IPS DF 6.9 (cell line): ENCODE data around the gene THAP2.

Experiments
- DNase-seq: peaks from one replicate; pipeline ENCODE4 v3.0.0-alpha.2; 2013; ENCODE audit warnings: low read depth, low spot score
- H3K27ac ChIP-seq: one replicate; pipeline ENCODE4 v1.5.1; 2013; ENCODE audit warnings: low read length, control low read depth
- H3K27me3 ChIP-seq: 2 replicates; pipeline ENCODE4 v1.6.1; 2013; ENCODE audit warnings: mild to moderate bottlenecking, low read length; ENCODE audit not compliant: control insufficient read depth, insufficient read depth
- H3K36me3 ChIP-seq: 2 replicates; pipeline ENCODE4 v1.6.1; 2013; ENCODE audit warnings: low read length; ENCODE audit not compliant: control insufficient read depth, insufficient read depth
- H3K4me1 ChIP-seq: 2 replicates; pipeline ENCODE4 v1.6.1; 2013; ENCODE audit warnings: low read length; ENCODE audit not compliant: control insufficient read depth, insufficient read depth
- H3K4me3 ChIP-seq: 2 replicates; pipeline ENCODE4 v1.5.1; 2013; ENCODE audit warnings: mild to moderate bottlenecking, low read length
- H3K9me3 ChIP-seq: 2 replicates; pipeline ENCODE4 v1.6.1; 2013; ENCODE audit warnings: low read length, inconsistent platforms; ENCODE audit not compliant: control insufficient read depth, insufficient read depth
- WGBS: extraction: QIAGEN DNeasy Blood & Tissue Kit; methylation state at CpG from one replicate; pipeline ENCODE4 v1.1.7; 2013; ENCODE audit warnings: mixed read lengths, missing lambda C conversion rate; ENCODE audit not compliant: insufficient read length, insufficient coverage; 5-methylcytosine and 5-hydroxymethylcytosine counted together

Gene THAP2

GRCh38 chr12:71641390-71641789, 22.7 kb upstream of the THAP2 start:
- Histone ChIP-seq H3K4me1 (no peaks in the 10 kb centered on the region), H3K36me3 (peaks cover 3% of the 10 kb centered on the region), H3K27me3 (no peaks in the 10 kb centered on the region), H3K27ac (no peak overlapping the region), H3K4me3 (no peak overlapping the region), H3K9me3 (no peaks in the 10 kb centered on the region)
- DNase-seq, result no peak
- WGBS, result no CpG with 5 or more reads among the region's 2 CpGs

- Histone ChIP-seq H3K27me3 (no peaks in the 10 kb centered on the region), H3K27ac (no peak overlapping the region), H3K4me1 (no peaks in the 10 kb centered on the region), H3K4me3 (no peak overlapping the region), H3K36me3 (peaks cover 3% of the 10 kb centered on the region), H3K9me3 (no peaks in the 10 kb centered on the region)
- WGBS, result no CpG with 5 or more reads among the region's 2 CpGs
- no peak for DNase-seq
Observed at GRCh38 chr12:71642264-71642663, 21.8 kb upstream of the THAP2 start.

GRCh38 chr12:71645268-71645667, 18.8 kb upstream of the THAP2 start:
- Histone ChIP-seq H3K4me3 (no peak overlapping the region), H3K4me1 (no peaks in the 10 kb centered on the region), H3K36me3 (peaks cover 2% of the 10 kb centered on the region), H3K27me3 (no peaks in the 10 kb centered on the region), H3K9me3 (no peaks in the 10 kb centered on the region), H3K27ac (no peak overlapping the region)
- 100% methylated on average over 2 of the region's 3 CpGs for WGBS
- DNase-seq, result no peak

- WGBS, result no CpG with 5 or more reads among the region's 3 CpGs
- no peak for DNase-seq
- no peaks in the 10 kb centered on the region for H3K27me3 ChIP-seq
- H3K27ac ChIP-seq, result no peak overlapping the region
- H3K36me3 ChIP-seq, result no peaks in the 10 kb centered on the region; the same call in 1 of the 2 replicates
- no peak overlapping the region for H3K4me3 ChIP-seq
- H3K4me1 ChIP-seq, result no peaks in the 10 kb centered on the region
- H3K9me3 ChIP-seq, result no peaks in the 10 kb centered on the region
Observed at GRCh38 chr12:71646512-71646911, 17.6 kb upstream of the THAP2 start.

DNA sequence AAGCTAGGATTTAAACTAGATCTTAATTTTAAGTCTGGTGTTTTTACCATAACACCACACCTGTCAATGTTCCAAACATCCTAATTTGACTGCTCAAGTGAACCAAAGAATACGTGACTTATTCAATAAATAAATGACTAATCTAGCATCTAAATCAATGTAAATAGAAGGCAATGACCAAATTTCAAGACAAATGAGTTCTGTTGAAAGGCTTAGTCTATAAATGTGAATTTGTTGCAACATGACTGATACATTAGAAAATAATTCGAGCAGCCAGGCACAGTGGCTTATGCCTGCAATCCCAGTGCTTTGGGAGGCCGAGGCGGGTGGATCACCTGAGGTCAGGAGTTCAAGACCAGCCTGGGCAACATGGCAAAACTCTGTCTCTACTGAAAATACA, 15.6 kb upstream of the THAP2 start:
- H3K4me3 ChIP-seq, result no peak overlapping the region
- no peaks in the 10 kb centered on the region; the same call in 1 of the 2 replicates for H3K36me3 ChIP-seq
- WGBS, result no CpG with 5 or more reads among the region's 4 CpGs
- DNase-seq, result no peak
- no peaks in the 10 kb centered on the region for H3K27me3 ChIP-seq
- H3K9me3 ChIP-seq, result no peaks in the 10 kb centered on the region
- H3K27ac ChIP-seq, result no peak overlapping the region
- H3K4me1 ChIP-seq, result no peaks in the 10 kb centered on the region

DNA sequence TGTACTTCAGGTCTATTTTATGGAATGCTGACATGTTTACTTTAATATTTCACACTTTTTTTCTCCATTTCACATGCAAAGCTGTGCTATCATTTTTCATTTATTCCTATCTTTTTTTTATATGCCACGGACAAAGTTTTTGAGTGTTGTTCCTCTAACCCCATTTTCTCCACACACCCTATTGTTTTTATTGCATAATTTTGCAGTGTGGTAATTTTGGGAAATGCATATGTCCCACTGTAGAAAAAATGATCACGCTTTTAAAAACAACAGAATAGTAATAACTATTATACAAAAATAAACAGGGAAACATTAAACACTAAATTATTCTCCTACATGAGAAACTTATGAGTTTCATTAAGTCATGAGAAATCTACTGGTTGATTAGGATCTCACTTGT, 14.7 kb upstream of the THAP2 start:
- DNase-seq, result no peak
- H3K36me3 ChIP-seq, result peaks cover 2% of the 10 kb centered on the region; the same call in 1 of the 2 replicates
- H3K4me1 ChIP-seq, result no peaks in the 10 kb centered on the region
- WGBS, result no CpG with 5 or more reads among the region's 2 CpGs
- H3K4me3 ChIP-seq, result no peak overlapping the region
- no peaks in the 10 kb centered on the region for H3K27me3 ChIP-seq
- no peak overlapping the region for H3K27ac ChIP-seq
- no peaks in the 10 kb centered on the region for H3K9me3 ChIP-seq

- Histone ChIP-seq H3K27me3 (no peaks in the 10 kb centered on the region), H3K27ac (no peak overlapping the region), H3K4me1 (no peaks in the 10 kb centered on the region), H3K4me3 (no peak overlapping the region), H3K36me3 (peaks cover 5% of the 10 kb centered on the region; the same call in 1 of the 2 replicates), H3K9me3 (no peaks in the 10 kb centered on the region)
- no peak for DNase-seq
- WGBS, result 100% methylated on average over 1 of the region's 1 CpG
Observed at GRCh38 chr12:71652656-71653055, 11.4 kb upstream of the THAP2 start.

DNA sequence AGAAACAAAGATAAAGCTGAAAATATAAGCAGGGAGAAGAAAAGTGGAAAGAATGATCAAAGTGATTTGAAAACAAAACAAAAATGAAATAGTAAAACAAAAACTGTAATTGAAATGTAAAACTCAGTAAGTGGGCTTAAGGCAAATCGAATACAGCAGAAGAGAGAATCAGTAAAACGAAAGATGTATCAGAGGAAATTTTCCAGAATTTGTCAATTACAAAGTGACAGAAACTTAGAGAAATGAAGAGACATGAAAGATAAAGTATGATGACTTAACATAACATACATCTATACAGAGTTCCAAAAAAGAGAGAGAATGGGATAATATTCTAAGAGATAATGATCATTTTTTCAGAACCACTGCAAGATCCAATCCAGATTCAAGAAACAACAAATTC, 11.0 kb upstream of the THAP2 start:
- whole genome bisulfite sequencing, result no CpG with 5 or more reads among the region's 2 CpGs
- Histone ChIP-seq H3K9me3 (no peaks in the 10 kb centered on the region), H3K36me3 (peaks cover 7% of the 10 kb centered on the region; the same call in 1 of the 2 replicates), H3K27me3 (no peaks in the 10 kb centered on the region), H3K4me3 (no peak overlapping the region), H3K4me1 (no peaks in the 10 kb centered on the region), H3K27ac (no peak overlapping the region)
- DNase-seq, result no peak

DNA sequence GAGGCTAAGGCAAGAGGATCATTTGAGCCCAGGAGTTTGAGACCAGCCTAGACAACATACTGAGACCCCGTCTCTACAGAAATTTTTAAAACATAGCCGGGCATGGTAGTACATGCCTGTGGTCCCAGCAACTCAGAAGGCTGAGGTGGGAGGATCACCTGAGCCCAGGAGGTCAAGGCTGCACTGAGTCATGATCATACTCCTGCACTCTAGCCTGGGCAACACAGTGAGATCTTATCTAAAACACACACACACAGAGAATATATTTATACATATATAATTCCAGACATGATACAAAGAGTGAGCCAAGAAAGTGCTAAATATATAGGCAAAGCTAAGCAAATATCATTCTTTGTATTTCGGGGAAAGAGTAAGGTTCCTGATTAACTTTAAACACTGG, 9.9 kb upstream of the THAP2 start:
- Histone ChIP-seq H3K4me3 (no peak overlapping the region), H3K27ac (no peak overlapping the region), H3K9me3 (no peaks in the 10 kb centered on the region), H3K36me3 (peaks cover 7% of the 10 kb centered on the region; the same call in 1 of the 2 replicates), H3K4me1 (no peaks in the 10 kb centered on the region), H3K27me3 (no peaks in the 10 kb centered on the region)
- WGBS, result no CpG with 5 or more reads among the region's 3 CpGs
- no peak for DNase-seq

- DNase-seq, result no peak
- no peaks in the 10 kb centered on the region for H3K27me3 ChIP-seq
- peaks cover 7% of the 10 kb centered on the region; the same call in 1 of the 2 replicates for H3K36me3 ChIP-seq
- no peak overlapping the region for H3K4me3 ChIP-seq
- H3K9me3 ChIP-seq, result no peaks in the 10 kb centered on the region
- no peak overlapping the region for H3K27ac ChIP-seq
- no CpG with 5 or more reads among the region's 1 CpG for WGBS
- no peaks in the 10 kb centered on the region for H3K4me1 ChIP-seq
Observed at GRCh38 chr12:71655495-71655894, 8.6 kb upstream of the THAP2 start.

GRCh38 chr12:71655907-71656306, 8.2 kb upstream of the THAP2 start:
- Histone ChIP-seq H3K36me3 (peaks cover 7% of the 10 kb centered on the region; the same call in 1 of the 2 replicates), H3K27me3 (no peaks in the 10 kb centered on the region), H3K4me1 (no peaks in the 10 kb centered on the region), H3K9me3 (no peaks in the 10 kb centered on the region), H3K4me3 (no peak overlapping the region), H3K27ac (no peak overlapping the region)
- DNase-seq, result no peak
- no CpG with 5 or more reads among the region's 1 CpG for WGBS
